Uterus (tissue), 4 donors: ENCODE measurements around the gene ZFPM1. TPM values are rescaled to one million over a fixed set of nuclear protein-coding genes. Genes with fewer than 3 reads are reported as not detected.

Experiments
- DNase-seq, 2 donors: peaks; one replicate each; pipeline ENCODE4 v3.0.0-alpha.2; 2019 to 2020
- H3K27ac ChIP-seq, 2 donors: fragments of 200-600 bp; sonication (generic); 1 replicate in 1 of 2; 2 replicates in 1 of 2; pipeline ENCODE4 v1.5.1; 2016 to 2018
- H3K27me3 ChIP-seq, 2 donors: fragments of 200-600 bp; sonication (generic); one replicate each; pipeline ENCODE4 v1.5.1; 2018 to 2019; ENCODE audit warnings: control low read depth in 1 of 2
- H3K36me3 ChIP-seq, 2 donors: fragments of 200-600 bp; sonication (generic); one replicate each; pipeline ENCODE4 v1.5.1; 2019; ENCODE audit warnings: control low read depth in 1 of 2
- H3K4me1 ChIP-seq, 2 donors: fragments of 200-600 bp; sonication (generic); one replicate each; pipeline ENCODE4 v1.5.1; 2018 to 2019; ENCODE audit warnings: control low read depth in 1 of 2
- H3K4me3 ChIP-seq, 2 donors: fragments of 200-600 bp; sonication (generic); 1 replicate in 1 of 2; 2 replicates in 1 of 2; pipeline ENCODE4 v1.5.1; 2018 to 2019; ENCODE audit warnings: mild to moderate bottlenecking in 1 of 2
- H3K9me3 ChIP-seq, 2 donors: fragments of 200-600 bp; sonication (generic); one replicate each; pipeline ENCODE4 v1.5.1; 2019; ENCODE audit warnings: control low read depth in 1 of 2
- POLR2A ChIP-seq, 2 donors: fragments of 450-650 bp; IDR thresholded peaks; one replicate each; pipeline ENCODE4 v1.6.1; 2016; ENCODE audit warnings: antibody characterized with exemption in 2 of 2, mild to moderate bottlenecking in 1 of 2, moderate library complexity in 1 of 2
- intact Hi-C: fragments of 100-400 bp; cut with DNase I; formaldehyde crosslinking; loops from one replicate; pipeline ENCODE4 v1.15.1; 2023; ENCODE audit warnings: low total_unique reads
- total RNA-seq, 4 donors: library from RNA; depleted of rRNA in 3 of 4; stranded (reverse); fragments of >200 nt in 3 of 4; gene quantifications; one replicate each; pipeline versions ENCODE4 v1.1.0 to v1.2.4, GENCODE V29; 2014 to 2023
- TF ChIP-seq, protein P1 (sequence below), 4 experiments: fragments of 200-600 bp in 2 of 4; fragments of 450-650 bp in 2 of 4; sonication (generic) in 2 of 4; IDR thresholded peaks; one replicate each; pipeline ENCODE4 v1.5.1; 2016 to 2019; ENCODE audit warnings: antibody characterized with exemption in 4 of 4, mild to moderate bottlenecking in 2 of 4, moderate library complexity in 1 of 4
- donor health status: DM: yes; HTN: yes; CAD: no.

The ZFPM1 gene
- total RNA-seq, 4 donors from 2014 or later, result under 0.01 to 6.9 (median 0.77) TPM

DNA sequence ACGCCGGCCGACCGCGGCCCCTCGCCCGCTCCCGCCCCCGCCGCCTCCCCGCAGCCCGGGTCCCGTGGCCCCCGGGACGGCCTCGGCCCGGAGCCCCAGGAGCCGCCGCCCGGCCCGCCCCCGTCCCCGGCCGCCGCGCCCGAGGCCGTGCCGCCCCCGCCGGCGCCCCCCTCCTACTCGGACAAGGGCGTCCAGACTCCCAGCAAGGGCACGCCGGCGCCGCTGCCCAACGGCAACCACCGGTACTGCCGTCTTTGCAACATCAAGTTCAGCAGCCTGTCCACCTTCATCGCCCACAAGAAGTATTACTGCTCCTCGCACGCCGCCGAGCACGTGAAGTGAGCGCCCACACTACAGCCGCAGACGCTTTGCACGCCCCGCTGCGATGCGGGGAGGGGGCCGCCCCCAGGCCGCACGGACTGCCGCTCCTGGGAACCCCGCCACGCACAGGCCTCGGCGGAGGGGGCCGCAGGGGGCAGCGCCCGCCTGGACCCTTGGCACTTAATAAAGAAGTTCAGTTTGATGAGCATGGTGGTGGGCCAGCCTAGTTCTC lies 81.6 kb downstream of the ZFPM1 start:
- Histone ChIP-seq H3K4me3 (peak overlapping the region; percentile 52 to 93), H3K27me3 (no peaks in the 10 kb centered on the region), H3K4me1 (peaks cover 4 to 18% of the 10 kb centered on the region in 2 donors), H3K27ac (peak overlapping the region in 1 of 2 donors; percentile 65), H3K36me3 (no peaks in the 10 kb centered on the region), H3K9me3 (no peaks in the 10 kb centered on the region)
- TF ChIP-seq POLR2A (IDR thresholded peaks at IDR 0.05), result no peak
- TF ChIP-seq, protein P1, sequence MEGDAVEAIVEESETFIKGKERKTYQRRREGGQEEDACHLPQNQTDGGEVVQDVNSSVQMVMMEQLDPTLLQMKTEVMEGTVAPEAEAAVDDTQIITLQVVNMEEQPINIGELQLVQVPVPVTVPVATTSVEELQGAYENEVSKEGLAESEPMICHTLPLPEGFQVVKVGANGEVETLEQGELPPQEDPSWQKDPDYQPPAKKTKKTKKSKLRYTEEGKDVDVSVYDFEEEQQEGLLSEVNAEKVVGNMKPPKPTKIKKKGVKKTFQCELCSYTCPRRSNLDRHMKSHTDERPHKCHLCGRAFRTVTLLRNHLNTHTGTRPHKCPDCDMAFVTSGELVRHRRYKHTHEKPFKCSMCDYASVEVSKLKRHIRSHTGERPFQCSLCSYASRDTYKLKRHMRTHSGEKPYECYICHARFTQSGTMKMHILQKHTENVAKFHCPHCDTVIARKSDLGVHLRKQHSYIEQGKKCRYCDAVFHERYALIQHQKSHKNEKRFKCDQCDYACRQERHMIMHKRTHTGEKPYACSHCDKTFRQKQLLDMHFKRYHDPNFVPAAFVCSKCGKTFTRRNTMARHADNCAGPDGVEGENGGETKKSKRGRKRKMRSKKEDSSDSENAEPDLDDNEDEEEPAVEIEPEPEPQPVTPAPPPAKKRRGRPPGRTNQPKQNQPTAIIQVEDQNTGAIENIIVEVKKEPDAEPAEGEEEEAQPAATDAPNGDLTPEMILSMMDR (IDR thresholded peaks at IDR 0.05), result peak in 2 of 4 experiments; percentile 2 to 17
- no peak for DNase-seq
- intact Hi-C loops, result no loop called here

DNA sequence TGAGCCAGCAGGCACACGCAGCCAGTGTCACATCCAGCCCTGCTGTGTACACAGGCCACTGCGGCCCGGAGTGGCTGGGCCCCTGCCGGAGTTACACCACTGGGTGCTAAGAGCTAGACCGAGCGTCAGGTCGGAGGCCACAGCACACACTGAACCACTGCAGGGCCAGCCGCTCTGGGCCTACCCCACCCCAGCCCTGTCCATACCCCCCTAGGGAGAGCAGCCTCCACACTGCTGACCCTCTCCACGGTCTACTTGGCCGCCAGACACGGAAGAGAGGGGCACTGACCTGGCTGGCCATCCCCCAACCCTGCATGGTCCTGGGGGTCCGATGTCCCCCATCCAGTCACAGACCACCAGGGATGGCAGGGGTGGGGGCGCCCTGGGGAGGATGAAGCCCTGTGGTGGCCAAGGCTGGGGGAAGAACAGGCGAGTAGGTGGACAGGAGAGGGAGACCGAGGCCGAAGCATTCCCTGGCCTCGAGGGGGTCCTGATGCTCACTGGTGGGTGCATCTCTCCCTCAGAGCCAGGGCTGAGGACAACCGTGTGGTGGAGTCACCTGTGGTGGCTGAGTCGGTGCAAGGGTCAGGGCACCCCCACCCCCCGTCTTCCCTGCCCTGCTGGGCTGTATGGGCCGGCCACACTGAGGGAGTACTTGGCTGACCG lies 82.2 kb downstream of the ZFPM1 start:
- no peak for DNase-seq
- H3K27me3 ChIP-seq, result no peaks in the 10 kb centered on the region
- H3K36me3 ChIP-seq, result no peaks in the 10 kb centered on the region
- no peaks in the 10 kb centered on the region for H3K9me3 ChIP-seq
- TF ChIP-seq, protein P1 (IDR thresholded peaks at IDR 0.05), result no peak
- TF ChIP-seq POLR2A (IDR thresholded peaks at IDR 0.05), result no peak
- peaks cover 4 to 18% of the 10 kb centered on the region in 2 donors for H3K4me1 ChIP-seq
- peak overlapping the region in 1 of 2 donors; percentile 36 for H3K4me3 ChIP-seq
- H3K27ac ChIP-seq, result no peak overlapping the region
- intact Hi-C loops, result no loop called here

DNA sequence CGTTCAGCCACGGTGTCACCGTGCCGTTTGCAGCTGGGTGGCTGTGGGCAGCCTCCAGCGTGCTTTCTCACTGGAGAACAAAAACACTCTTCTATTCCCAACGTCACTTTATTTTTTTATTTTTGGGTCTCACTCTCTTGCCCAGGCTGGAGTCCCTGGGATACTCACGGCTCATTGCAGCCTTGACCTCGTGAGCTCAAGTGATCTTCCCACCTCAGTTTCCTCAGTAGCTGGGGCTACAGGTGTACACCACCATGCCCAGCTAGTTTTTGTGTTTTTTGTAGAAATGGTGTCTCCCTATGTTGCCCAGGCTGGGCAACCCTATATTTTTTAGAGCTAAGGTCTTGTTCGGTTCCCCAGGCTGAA lies 82.8 kb downstream of the ZFPM1 start:
- H3K4me1 ChIP-seq, result peaks cover 4 to 18% of the 10 kb centered on the region in 2 donors
- intact Hi-C loops, result no loop called here
- H3K27me3 ChIP-seq, result no peaks in the 10 kb centered on the region
- H3K36me3 ChIP-seq, result no peaks in the 10 kb centered on the region
- DNase-seq, result no peak
- no peak overlapping the region for H3K4me3 ChIP-seq
- H3K27ac ChIP-seq, result no peak overlapping the region
- TF ChIP-seq, protein P1 (IDR thresholded peaks at IDR 0.05), result no peak
- TF ChIP-seq POLR2A (IDR thresholded peaks at IDR 0.05), result no peak
- H3K9me3 ChIP-seq, result no peaks in the 10 kb centered on the region

DNA sequence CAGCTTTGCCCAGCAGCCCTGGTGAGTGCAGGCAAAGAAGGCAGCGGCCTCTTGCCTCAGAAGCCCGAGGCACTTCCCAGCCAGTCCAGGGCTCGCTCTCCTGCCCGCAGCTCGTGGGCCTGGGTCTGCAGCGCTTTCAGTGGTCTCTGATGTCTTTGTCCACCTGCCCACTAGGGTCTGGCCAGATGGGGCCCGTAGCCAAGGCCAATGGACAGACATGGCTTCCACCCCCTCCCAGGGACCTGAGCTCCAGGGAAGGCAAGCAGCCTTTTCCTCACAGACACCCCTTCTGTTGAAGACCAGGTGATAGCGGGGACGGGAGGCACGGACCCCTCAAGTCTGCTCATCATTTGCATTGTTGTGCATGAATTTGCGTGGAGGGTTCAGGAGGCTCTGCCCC lies 83.4 kb downstream of the ZFPM1 start:
- no peak overlapping the region for H3K27ac ChIP-seq
- no peaks in the 10 kb centered on the region for H3K27me3 ChIP-seq
- peaks cover 4 to 18% of the 10 kb centered on the region in 2 donors for H3K4me1 ChIP-seq
- no peak overlapping the region for H3K4me3 ChIP-seq
- intact Hi-C loops, result no loop called here
- DNase-seq, result no peak
- TF ChIP-seq, protein P1 (IDR thresholded peaks at IDR 0.05), result no peak
- no peak for TF ChIP-seq POLR2A (IDR thresholded peaks at IDR 0.05)
- H3K36me3 ChIP-seq, result no peaks in the 10 kb centered on the region
- H3K9me3 ChIP-seq, result no peaks in the 10 kb centered on the region

DNA sequence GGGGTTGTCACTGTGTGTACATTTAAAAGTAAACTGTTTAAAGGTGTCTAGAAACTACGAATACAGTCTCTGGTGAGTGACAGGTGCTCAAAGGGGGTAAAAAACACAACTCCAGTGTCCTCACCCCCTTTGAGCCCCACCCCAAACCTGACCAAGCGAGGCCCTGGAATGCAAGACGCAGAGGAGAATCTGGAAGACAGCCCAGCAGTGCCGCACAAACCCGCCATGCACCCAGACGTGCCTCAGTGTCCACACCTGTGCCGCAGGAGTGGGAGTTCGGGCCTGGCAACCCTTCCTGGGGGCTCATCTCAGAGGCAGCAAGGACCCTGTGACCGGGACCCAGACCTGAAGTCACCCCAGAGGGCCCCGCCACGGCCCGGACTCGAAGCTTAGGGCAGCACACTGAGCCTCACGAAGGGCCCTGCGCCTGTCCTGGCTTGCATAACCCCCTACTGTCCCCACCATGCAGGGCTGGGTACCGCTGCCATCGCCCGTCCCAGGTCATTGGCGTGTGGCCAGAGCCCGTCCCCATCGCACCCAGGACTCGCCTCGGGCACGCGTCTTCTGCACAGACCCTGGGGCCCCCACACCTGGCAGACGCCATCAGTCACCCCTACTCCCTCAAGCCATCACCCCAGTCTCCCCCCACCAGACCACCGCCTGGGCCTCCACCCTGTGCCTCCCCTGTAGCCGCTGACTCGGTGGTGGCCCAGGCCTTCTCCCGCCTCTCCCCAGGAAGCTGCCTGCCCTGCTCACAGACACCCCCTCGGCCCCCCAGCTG lies 84.1 kb downstream of the ZFPM1 start:
- no peaks in the 10 kb centered on the region for H3K27me3 ChIP-seq
- intact Hi-C loops, result no loop called here
- no peak for DNase-seq
- H3K9me3 ChIP-seq, result no peaks in the 10 kb centered on the region
- no peak overlapping the region for H3K27ac ChIP-seq
- H3K36me3 ChIP-seq, result no peaks in the 10 kb centered on the region
- H3K4me3 ChIP-seq, result no peak overlapping the region
- peaks cover 4 to 18% of the 10 kb centered on the region in 2 donors for H3K4me1 ChIP-seq
- TF ChIP-seq, protein P1 (IDR thresholded peaks at IDR 0.05), result no peak
- TF ChIP-seq POLR2A (IDR thresholded peaks at IDR 0.05), result no peak
